HG02973 (cell line): ENCODE data around the gene MGAT4C.

Experiments used
- ATAC-seq: cut with Tn5 transposase; IDR thresholded peaks from one replicate; pipeline ENCODE4 v1.9.1; 2021; ENCODE audit warnings: moderate library complexity; ENCODE audit not compliant: unreplicated experiment

MGAT4C gene

GRCh38 chr12:85985996-85986395 is 270.2 kb downstream of the MGAT4C start:
- ATAC-seq, result no peak

GRCh38 chr12:85983601-85984000 is 272.6 kb downstream of the MGAT4C start:
- ATAC-seq, result no peak

- ATAC-seq, result no peak
Observed at GRCh38 chr12:85979641-85980040, 276.6 kb downstream of the MGAT4C start.

- ATAC-seq, result no peak
Observed at GRCh38 chr12:85975716-85976115, 280.5 kb downstream of the MGAT4C start.

GRCh38 chr12:85971800-85972199 is 284.4 kb downstream of the MGAT4C start:
- ATAC-seq, result no peak

- no peak for ATAC-seq
Observed at GRCh38 chr12:85968606-85969005, 287.6 kb downstream of the MGAT4C start.

GRCh38 chr12:85963326-85963725 is 292.9 kb downstream of the MGAT4C start:
- no peak for ATAC-seq

GRCh38 chr12:85956081-85956480 is 300.1 kb downstream of the MGAT4C start:
- ATAC-seq, result no peak

- ATAC-seq, result no peak
Observed at GRCh38 chr12:85955127-85955526, 301.1 kb downstream of the MGAT4C start.

- no peak for ATAC-seq
Observed at GRCh38 chr12:85951823-85952222, 304.4 kb downstream of the MGAT4C start.

- no peak for ATAC-seq
Observed at GRCh38 chr12:85949253-85949652, 306.9 kb downstream of the MGAT4C start.

- ATAC-seq, result no peak
Observed at GRCh38 chr12:85948340-85948739, 307.9 kb downstream of the MGAT4C start.

- no peak for ATAC-seq
Observed at GRCh38 chr12:85947286-85947685, 308.9 kb downstream of the MGAT4C start.

- no peak for ATAC-seq
Observed at GRCh38 chr12:85946375-85946774, 309.8 kb downstream of the MGAT4C start.

GRCh38 chr12:85927166-85927565 is 329.0 kb downstream of the MGAT4C start:
- no peak for ATAC-seq

- peak; percentile 55 for ATAC-seq
Observed at GRCh38 chr12:85923767-85924331, 332.3 kb downstream of the MGAT4C start.

GRCh38 chr12:85920324-85920947 is 335.8 kb downstream of the MGAT4C start:
- peak; percentile 67 for ATAC-seq
